Mesenchymal stem cell (in vitro differentiated cells and primary cell): ENCODE results near the gene CUBN.

ENCODE experiments used
- DNase-seq: peaks from one replicate; pipeline ENCODE4 v3.0.0-alpha.2; 2013
- H2AFZ ChIP-seq: one replicate; pipeline ENCODE4 v1.6.1; 2013; ENCODE audit warnings: low read depth, mild to moderate bottlenecking, control low read depth, inconsistent platforms, low read length, moderate library complexity
- H2AK5ac ChIP-seq: 2 replicates; pipeline ENCODE4 v1.6.1; 2013; ENCODE audit warnings: low read length, moderate library complexity, mild to moderate bottlenecking, inconsistent platforms; ENCODE audit not compliant: severe bottlenecking
- H2BK120ac ChIP-seq: one replicate; pipeline ENCODE4 v1.6.1; 2013; ENCODE audit warnings: low read depth, mild to moderate bottlenecking, inconsistent platforms, low read length, moderate library complexity
- H2BK12ac ChIP-seq, 2 experiments: one replicate each; pipeline ENCODE4 v1.6.1; 2013; ENCODE audit warnings: inconsistent platforms in 2 of 2, low read length in 2 of 2, mild to moderate bottlenecking in 2 of 2, moderate library complexity in 2 of 2, control low read depth in 1 of 2
- H2BK15ac ChIP-seq: one replicate; pipeline ENCODE4 v1.6.1; 2013; ENCODE audit warnings: mild to moderate bottlenecking, low read depth, inconsistent platforms; ENCODE audit not compliant: poor library complexity, severe bottlenecking
- H2BK5ac ChIP-seq: 2 replicates; pipeline ENCODE4 v1.6.1; 2013; ENCODE audit warnings: low read depth, mild to moderate bottlenecking, low read length, control low read depth, inconsistent platforms; ENCODE audit not compliant: poor library complexity, severe bottlenecking
- H3K14ac ChIP-seq, 2 experiments: one replicate each; pipeline ENCODE4 v1.6.1; 2013; ENCODE audit warnings: inconsistent platforms in 2 of 2, low read length in 2 of 2, control low read depth in 1 of 2, mild to moderate bottlenecking in 1 of 2, moderate library complexity in 1 of 2
- H3K18ac ChIP-seq, 2 experiments: one replicate each; pipeline ENCODE4 v1.6.1; 2013; ENCODE audit warnings: inconsistent platforms in 2 of 2, low read length in 2 of 2, control low read depth in 1 of 2, low read depth in 1 of 2, mild to moderate bottlenecking in 1 of 2
- H3K23ac ChIP-seq, 2 experiments: one replicate each; pipeline ENCODE4 v1.6.1; 2013; ENCODE audit warnings: inconsistent platforms in 2 of 2, low read length in 2 of 2, mild to moderate bottlenecking in 2 of 2, moderate library complexity in 2 of 2, control low read depth in 1 of 2
- H3K27ac ChIP-seq: 2 replicates; pipeline ENCODE4 v1.5.1; 2013; ENCODE audit warnings: mild to moderate bottlenecking, moderate library complexity, low read length, control low read depth, inconsistent platforms; ENCODE audit not compliant: poor library complexity, severe bottlenecking
- H3K27me3 ChIP-seq, 2 experiments: 2 replicates each; pipeline versions ENCODE4 v1.6.1 to v1.7.0; 2013; ENCODE audit warnings: low read length in 2 of 2, mild to moderate bottlenecking in 2 of 2, moderate library complexity in 2 of 2, control low read depth in 1 of 2, inconsistent platforms in 1 of 2; ENCODE audit not compliant: control insufficient read depth in 1 of 2, insufficient read depth in 1 of 2
- H3K36me3 ChIP-seq, 2 experiments: 2 replicates each; pipeline versions ENCODE4 v1.6.1 to v1.7.0; 2013; ENCODE audit warnings: low read length in 2 of 2, control low read depth in 1 of 2, inconsistent platforms in 1 of 2, low read depth in 1 of 2, mild to moderate bottlenecking in 1 of 2; ENCODE audit not compliant: insufficient read depth in 2 of 2, control insufficient read depth in 1 of 2
- H3K4ac ChIP-seq, 2 experiments: one replicate each; pipeline ENCODE4 v1.6.1; 2013; ENCODE audit warnings: inconsistent platforms in 2 of 2, low read length in 2 of 2, mild to moderate bottlenecking in 2 of 2, moderate library complexity in 2 of 2, control low read depth in 1 of 2, low read depth in 1 of 2
- H3K4me1 ChIP-seq: 2 replicates; pipeline ENCODE4 v1.6.1; 2013; ENCODE audit warnings: low read depth, low read length, control low read depth; ENCODE audit not compliant: control insufficient read depth, insufficient read depth
- H3K4me2 ChIP-seq: 2 replicates; pipeline ENCODE4 v1.6.1; 2013; ENCODE audit warnings: low read length, mild to moderate bottlenecking, inconsistent platforms; ENCODE audit not compliant: poor library complexity, severe bottlenecking
- H3K4me3 ChIP-seq, 2 experiments: 2 replicates each; pipeline versions ENCODE4 v1.5.1 to v1.7.0; 2013; ENCODE audit warnings: low read length in 2 of 2, mild to moderate bottlenecking in 2 of 2, control low read depth in 1 of 2, low read depth in 1 of 2; ENCODE audit not compliant: insufficient read depth in 1 of 2
- H3K79me1 ChIP-seq: replicated peaks from 2 replicates; pipeline ENCODE4 v1.6.1; 2013; ENCODE audit warnings: mild to moderate bottlenecking, control low read depth, low read length, inconsistent platforms; ENCODE audit not compliant: poor library complexity, severe bottlenecking
- H3K9ac ChIP-seq: 2 replicates; pipeline ENCODE4 v1.7.0; 2013; ENCODE audit warnings: mild to moderate bottlenecking, low read length, moderate library complexity
- H3K9me3 ChIP-seq: 2 replicates; pipeline ENCODE4 v1.7.0; 2013; ENCODE audit warnings: mild to moderate bottlenecking, low read length; ENCODE audit not compliant: control insufficient read depth
- H4K8ac ChIP-seq: one replicate; pipeline ENCODE4 v1.6.1; 2013; ENCODE audit warnings: inconsistent platforms, mild to moderate bottlenecking, low read length, moderate library complexity
- H4K91ac ChIP-seq: one replicate; pipeline ENCODE4 v1.6.1; 2013; ENCODE audit warnings: mild to moderate bottlenecking, low read length, inconsistent platforms
- whole genome bisulfite sequencing: methylation state at CpG from one replicate; pipeline ENCODE4 v1.1.7; 2013; ENCODE audit warnings: mixed read lengths; 5-methylcytosine and 5-hydroxymethylcytosine counted together

The CUBN gene

GRCh38 chr10:17064435-17064834 lies 65.2 kb downstream of the CUBN start:
- DNase-seq, result no peak
- Histone ChIP-seq H2AFZ (no peak overlapping the region), H3K36me3 (peaks cover 0 to 6% of the 10 kb centered on the region in 2 experiments), H3K27ac (peak overlapping the region; percentile 93), H3K4me1 (peaks cover 7% of the 10 kb centered on the region), H4K8ac (no peak overlapping the region), H3K27me3 (no peaks in the 10 kb centered on the region), H2BK15ac (no peak overlapping the region), H3K4ac (no peak overlapping the region), H3K9ac (peak overlapping the region; percentile 94), H3K18ac (no peak overlapping the region), H2BK12ac (no peak overlapping the region), H4K91ac (no peak overlapping the region), H3K4me3 (no peak overlapping the region), H3K79me1 (peaks cover 2% of the 10 kb centered on the region), H2AK5ac (peak overlapping the region; percentile 67), H2BK5ac (no peak overlapping the region), H2BK120ac (no peak overlapping the region), H3K4me2 (no peak overlapping the region), H3K23ac (no peak overlapping the region), H3K14ac (no peak overlapping the region), H3K9me3 (no peaks in the 10 kb centered on the region)
- WGBS, result 50% methylated on average over 1 of the region's 2 CpGs

- Histone ChIP-seq H3K9me3 (no peaks in the 10 kb centered on the region), H3K18ac (peak overlapping the region; percentile 37 to 84), H3K4me1 (peaks cover 7% of the 10 kb centered on the region), H3K27me3 (no peaks in the 10 kb centered on the region), H2BK120ac (peak overlapping the region; percentile 7), H3K9ac (peak overlapping the region; percentile 94), H4K8ac (peak overlapping the region; percentile 33), H2BK12ac (peak overlapping the region; percentile 15 to 87), H2BK15ac (no peak overlapping the region), H3K14ac (no peak overlapping the region), H2BK5ac (peak overlapping the region; percentile 82), H3K4ac (peak overlapping the region in 1 of 2 experiments; percentile 17), H4K91ac (peak overlapping the region; percentile 20), H2AK5ac (peak overlapping the region; percentile 46), H2AFZ (no peak overlapping the region), H3K23ac (no peak overlapping the region), H3K27ac (peak overlapping the region; percentile 93), H3K36me3 (peaks cover 0 to 5% of the 10 kb centered on the region in 2 experiments), H3K4me2 (peak overlapping the region; percentile 18), H3K79me1 (peaks cover 2% of the 10 kb centered on the region), H3K4me3 (peak overlapping the region in 1 of 2 experiments; percentile 65)
- WGBS, result 0% methylated on average over 6 of the region's 6 CpGs
- DNase-seq, result peak; percentile 95
Measured at GRCh38 chr10:17062955-17063484, 66.6 kb downstream of the CUBN start.

DNA sequence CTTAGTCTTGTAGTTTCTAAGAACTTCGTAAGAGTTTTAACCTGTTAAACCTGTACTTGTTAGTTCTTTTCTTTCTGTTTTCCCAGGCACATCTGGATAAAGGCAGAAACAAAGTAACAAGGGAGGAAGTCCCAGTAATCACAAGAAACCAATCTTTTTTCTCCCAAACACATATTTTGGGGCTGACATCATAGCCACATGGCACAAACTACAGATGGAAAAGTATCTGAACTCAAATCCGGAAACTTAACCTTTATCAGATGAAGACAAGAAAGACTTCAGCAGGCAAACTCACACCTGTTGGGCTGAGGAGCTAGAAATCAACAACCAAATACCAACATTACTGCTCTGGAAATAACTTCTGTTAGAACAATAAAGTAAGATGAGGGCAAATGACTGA lies 67.1 kb downstream of the CUBN start:
- peak overlapping the region; percentile 93 for H3K27ac ChIP-seq
- H2AK5ac ChIP-seq, result peak overlapping the region; percentile 46
- no peak overlapping the region for H4K8ac ChIP-seq
- no peak overlapping the region for H4K91ac ChIP-seq
- no peak overlapping the region for H2AFZ ChIP-seq
- peaks cover 2% of the 10 kb centered on the region for H3K79me1 ChIP-seq
- peaks cover 7% of the 10 kb centered on the region for H3K4me1 ChIP-seq
- H3K18ac ChIP-seq, result peak overlapping the region in 1 of 2 experiments; percentile 37
- H3K9ac ChIP-seq, result peak overlapping the region; percentile 94
- H3K36me3 ChIP-seq, result no peaks in the 10 kb centered on the region
- peak overlapping the region; percentile 7 for H2BK120ac ChIP-seq
- H3K4me3 ChIP-seq, result peak overlapping the region in 1 of 2 experiments; percentile 65
- H3K14ac ChIP-seq, result no peak overlapping the region
- no peak overlapping the region for H2BK15ac ChIP-seq
- H3K4me2 ChIP-seq, result peak overlapping the region; percentile 39
- no peak overlapping the region for H3K4ac ChIP-seq
- no peak overlapping the region for H3K23ac ChIP-seq
- peak overlapping the region; percentile 82 for H2BK5ac ChIP-seq
- no peak overlapping the region for H2BK12ac ChIP-seq
- DNase-seq, result peak; percentile 92
- no peaks in the 10 kb centered on the region for H3K9me3 ChIP-seq
- no peaks in the 10 kb centered on the region for H3K27me3 ChIP-seq
- 29% methylated on average over 2 of the region's 2 CpGs for WGBS

DNA sequence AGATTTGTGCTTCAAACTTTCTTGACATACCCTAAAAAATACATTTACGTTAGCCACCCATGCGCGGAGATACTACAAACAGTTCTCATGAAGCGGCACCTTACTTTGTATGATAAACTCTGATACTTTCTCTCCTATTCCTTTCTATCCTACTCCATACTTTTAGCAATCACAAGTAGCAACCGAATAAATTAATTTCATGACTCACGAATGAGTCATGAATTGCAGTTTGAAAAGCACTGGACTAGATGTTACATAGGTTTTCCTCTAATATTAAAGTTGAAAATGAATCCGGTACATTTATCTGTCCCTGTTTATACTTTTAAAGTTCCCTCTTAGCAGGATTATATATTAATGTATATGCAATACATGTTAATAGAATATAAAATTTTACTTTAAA lies 67.6 kb downstream of the CUBN start:
- peak overlapping the region; percentile 94 for H3K9ac ChIP-seq
- no peaks in the 10 kb centered on the region for H3K27me3 ChIP-seq
- H2BK15ac ChIP-seq, result no peak overlapping the region
- H2AFZ ChIP-seq, result no peak overlapping the region
- DNase-seq, result peak; percentile 82
- H3K4ac ChIP-seq, result no peak overlapping the region
- H3K4me1 ChIP-seq, result peaks cover 8% of the 10 kb centered on the region
- no peak overlapping the region for H3K18ac ChIP-seq
- peak overlapping the region; percentile 77 for H3K27ac ChIP-seq
- peaks cover 2% of the 10 kb centered on the region for H3K79me1 ChIP-seq
- no peak overlapping the region for H2AK5ac ChIP-seq
- 93% methylated on average over 4 of the region's 7 CpGs for WGBS
- no peak overlapping the region for H4K91ac ChIP-seq
- H3K23ac ChIP-seq, result no peak overlapping the region
- peak overlapping the region in 1 of 2 experiments; percentile 51 for H3K4me3 ChIP-seq
- H3K9me3 ChIP-seq, result no peaks in the 10 kb centered on the region
- no peak overlapping the region for H2BK12ac ChIP-seq
- H2BK5ac ChIP-seq, result peak overlapping the region; percentile 62
- H2BK120ac ChIP-seq, result no peak overlapping the region
- H3K14ac ChIP-seq, result no peak overlapping the region
- H3K4me2 ChIP-seq, result no peak overlapping the region
- no peak overlapping the region for H4K8ac ChIP-seq
- H3K36me3 ChIP-seq, result no peaks in the 10 kb centered on the region
